HG02571 (cell line): ENCODE measurements around the gene RPL19.

Experiments used
- ATAC-seq: cut with Tn5 transposase; IDR thresholded peaks from one replicate; pipeline ENCODE4 v1.9.1; 2021; ENCODE audit warnings: mild to moderate bottlenecking, moderate library complexity; ENCODE audit not compliant: unreplicated experiment

Gene RPL19

DNA sequence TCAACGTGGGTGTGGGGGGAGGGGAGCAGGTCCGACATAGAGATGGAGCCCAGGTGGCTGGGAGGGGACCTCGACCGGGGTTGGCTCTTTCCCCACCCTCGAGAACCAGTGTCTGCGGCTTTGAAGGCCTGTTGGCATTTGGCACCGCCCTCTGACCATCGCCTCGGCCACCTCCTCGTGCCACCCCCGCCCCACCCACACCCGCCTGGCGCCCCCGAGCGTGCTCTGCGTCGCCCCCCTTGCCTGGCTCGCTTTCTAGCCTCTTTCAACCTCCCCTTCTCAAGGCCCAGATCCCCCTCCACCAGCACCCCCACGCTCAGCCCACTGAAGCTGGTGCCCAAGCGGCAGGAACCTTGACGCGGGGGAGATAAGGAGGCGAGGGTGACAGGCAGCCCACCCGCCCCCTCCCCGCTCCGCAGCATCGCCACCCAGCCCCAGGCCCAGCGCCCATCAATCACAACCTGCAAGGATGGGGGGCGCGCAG, 3.2 kb upstream of the RPL19 start:
- ATAC-seq: no peak

DNA sequence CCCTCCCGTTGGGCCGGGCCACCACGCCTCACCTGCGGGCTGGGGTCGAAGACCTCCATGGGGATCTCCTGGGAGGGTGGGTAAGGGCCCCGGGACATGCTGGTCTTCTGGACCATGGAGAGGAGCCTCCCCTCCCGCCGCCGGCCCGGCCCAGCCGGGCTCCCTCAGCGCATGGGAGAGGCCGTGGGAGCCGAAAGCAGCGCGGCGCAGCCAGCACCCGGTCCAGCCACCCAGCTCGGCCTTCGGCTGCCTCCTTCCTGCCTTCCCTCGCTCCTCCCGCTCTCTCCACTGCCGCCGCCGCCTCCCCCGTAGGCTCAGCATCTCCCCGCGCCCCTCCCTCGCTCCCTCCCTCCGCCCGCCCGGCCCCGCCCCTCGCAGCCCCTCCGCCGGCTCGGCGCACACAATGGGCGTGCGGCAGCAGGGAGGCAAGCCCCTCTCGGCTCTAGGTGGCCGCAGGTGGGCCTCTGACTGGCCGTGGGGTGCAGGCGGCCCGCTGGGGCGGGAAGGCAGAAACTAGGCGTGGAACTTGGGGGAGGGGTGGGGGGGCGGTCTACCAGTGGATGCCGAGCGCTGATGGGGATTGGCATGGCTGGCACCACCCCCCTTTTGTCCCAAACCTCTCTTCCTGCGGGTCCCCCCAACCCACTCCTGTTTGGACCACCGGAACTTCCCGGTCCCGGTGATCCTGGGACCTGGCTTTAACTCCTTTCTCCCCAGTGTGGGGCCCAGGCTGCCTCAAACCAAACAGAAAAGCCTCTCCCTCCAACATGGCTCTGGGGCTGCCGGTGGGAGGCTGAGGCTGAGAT, 2.5 kb upstream of the RPL19 start, which contains the start of gene CACNB1:
CACNB1 (minus strand) TSS at position 290 of the 806 bp plus-strand sequence; CDS start at position 116, 174 bp downstream.
- ATAC-seq: no peak

GRCh38 chr17:39198186-39198566, 1.9 kb upstream of the RPL19 start:
- ATAC-seq: no peak

DNA sequence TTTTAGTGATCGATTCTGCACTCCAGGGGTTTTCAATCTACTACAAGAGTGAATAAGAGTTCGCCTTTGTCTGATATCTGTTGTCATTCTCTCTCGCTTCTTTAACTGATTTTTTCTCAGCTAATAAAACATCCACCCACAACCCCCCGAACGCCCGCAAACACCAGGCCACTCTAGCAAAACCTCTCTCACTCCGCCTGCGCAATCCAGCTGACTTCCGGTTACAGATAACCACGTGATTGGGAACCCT, 338 bp upstream of the RPL19 start:
- ATAC-seq: peak; percentile 48

DNA sequence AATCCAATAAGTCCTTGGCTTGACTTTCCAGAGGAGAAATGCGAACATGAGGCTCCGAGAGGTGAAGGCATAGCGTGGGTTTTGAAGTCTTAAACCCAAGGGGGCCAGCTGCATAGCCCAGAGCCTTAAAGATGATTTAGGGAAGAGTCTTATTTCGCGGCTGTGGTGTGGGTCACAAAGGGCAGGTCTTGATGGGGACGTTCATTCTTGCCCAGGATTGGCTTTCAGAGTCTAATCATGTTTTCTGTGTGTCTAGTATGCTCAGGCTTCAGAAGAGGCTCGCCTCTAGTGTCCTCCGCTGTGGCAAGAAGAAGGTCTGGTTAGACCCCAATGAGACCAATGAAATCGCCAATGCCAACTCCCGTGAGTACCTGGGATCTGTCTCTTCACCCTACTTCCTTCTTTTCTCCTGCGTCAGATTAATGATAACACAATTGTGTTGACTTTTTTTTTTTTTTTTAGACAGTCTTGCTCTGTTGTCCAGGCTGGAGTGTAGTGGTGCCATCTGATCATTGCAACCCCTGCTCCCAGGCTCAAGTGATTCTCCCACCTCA, 951 bp downstream of the RPL19 start:
- ATAC-seq: no peak

- ATAC-seq: no peak
These were observed 4.2 kb downstream of the RPL19 start for GRCh38 chr17:39204245-39204644.

DNA sequence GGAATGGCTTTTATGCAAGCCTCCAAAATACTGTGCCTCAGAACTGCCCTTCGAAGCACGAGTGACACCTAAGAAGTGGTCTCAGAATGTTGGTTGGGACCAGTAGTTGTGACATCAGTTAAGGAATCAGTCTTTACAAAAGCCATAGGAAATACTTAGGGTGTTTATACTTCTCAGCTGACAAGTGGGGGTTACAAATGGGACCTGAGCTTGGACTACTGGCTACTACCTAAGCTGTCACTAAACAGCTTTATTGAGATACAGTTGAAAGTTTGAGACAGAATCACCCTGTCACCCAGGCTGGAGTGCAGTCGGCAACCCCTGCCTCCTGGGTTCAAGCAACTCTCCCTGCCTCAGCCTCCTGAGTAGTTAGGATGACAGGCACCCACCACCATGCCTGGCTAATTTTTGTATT, 5.0 kb downstream of the RPL19 start:
- no peak for ATAC-seq

DNA sequence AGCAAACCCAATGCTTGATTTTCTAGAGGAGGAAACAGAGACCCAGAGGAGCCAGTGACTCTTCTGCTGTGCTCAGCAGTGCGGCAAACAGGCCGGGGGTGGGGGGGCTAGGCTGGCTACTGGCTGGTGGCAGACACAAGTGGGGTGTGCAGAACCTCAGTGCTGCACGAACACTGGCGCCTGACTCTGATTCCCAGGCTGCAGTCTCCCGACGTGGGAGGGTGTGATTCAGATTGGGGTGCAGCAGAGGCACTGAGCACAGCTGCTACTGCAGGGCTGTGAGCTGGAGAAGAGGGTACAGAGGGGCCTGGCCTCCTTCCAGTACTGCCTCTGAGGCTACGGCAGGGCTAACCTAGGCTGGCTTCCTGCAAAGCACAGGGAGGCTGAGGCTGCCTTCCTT, 8.1 kb downstream of the RPL19 start:
- ATAC-seq: no peak

- ATAC-seq: no peak
These were observed 8.8 kb downstream of the RPL19 start for GRCh38 chr17:39208893-39209292.

GRCh38 chr17:39209317-39210092, 9.4 kb downstream of the RPL19 start:
- ATAC-seq: no peak

DNA sequence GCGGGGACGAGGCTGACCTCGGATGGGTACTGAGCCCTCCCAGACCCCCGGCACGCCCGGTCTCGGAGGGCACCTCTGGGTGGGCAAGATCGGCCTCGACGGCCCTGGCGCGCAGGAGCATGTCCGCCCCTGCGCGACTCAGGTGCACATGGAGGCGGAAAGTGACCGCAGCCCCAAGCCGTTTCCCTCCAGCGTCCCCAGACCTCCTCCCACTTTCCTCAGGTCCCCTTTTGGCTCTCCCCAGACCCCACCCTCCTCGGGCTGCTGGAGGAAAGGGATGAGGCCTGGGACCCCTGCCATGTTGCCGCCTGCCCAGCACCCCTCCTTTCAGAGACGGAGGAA, 10.0 kb downstream of the RPL19 start:
- no peak for ATAC-seq

GRCh38 chr17:39212195-39212810, 12.2 kb downstream of the RPL19 start:
- no peak for ATAC-seq

DNA sequence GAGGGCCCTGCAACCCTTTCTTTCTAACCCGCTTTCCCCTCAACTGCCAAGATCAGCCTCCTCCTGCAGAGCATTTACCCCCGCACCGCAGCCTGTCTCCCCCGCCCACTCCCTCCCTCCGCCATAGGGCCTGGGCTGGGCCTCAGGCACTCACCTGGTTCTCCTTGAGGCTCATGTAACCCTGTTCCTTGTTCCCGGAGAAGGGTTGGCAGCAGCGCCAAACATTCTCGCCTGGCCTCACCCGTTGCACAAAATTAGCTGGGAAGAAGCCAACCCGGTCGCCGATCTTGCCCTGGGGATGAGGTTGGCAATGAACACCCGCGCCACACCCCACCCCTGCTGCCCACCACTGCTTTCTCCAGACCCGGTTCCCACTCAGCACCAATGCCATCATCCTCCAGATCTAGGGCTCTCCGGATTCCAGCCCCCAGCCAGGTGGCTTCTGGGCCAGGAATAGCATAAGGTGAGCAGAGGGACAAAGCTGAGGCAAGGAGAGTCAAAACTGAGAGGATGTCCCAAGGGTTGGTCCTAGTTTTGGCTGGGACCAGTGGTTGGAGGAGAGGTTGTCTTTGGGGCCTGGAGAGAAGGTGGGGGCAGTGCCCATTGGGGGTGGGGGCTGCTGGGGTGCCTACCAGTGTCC, 12.9 kb downstream of the RPL19 start:
- no peak for ATAC-seq

DNA sequence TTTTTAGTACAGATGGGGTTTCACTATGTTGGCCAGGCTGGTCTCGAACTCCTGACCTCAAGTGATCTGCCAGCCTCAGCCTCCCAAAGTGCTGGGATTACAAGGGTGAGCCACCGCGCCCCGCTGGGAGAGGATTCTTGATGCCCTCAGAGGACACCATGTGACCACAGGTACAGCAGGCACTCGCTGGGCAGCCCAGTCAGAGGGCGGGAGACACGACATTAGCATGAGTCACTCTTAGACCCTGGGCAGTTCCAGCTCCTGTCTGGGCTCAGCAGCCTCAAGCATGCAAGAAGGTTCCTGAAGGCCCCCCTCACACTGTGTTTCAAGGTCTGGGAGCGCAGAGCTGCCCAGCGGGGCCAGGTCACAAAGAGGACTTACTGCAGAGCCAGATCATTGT, 13.8 kb downstream of the RPL19 start:
- ATAC-seq: no peak

GRCh38 chr17:39217734-39218369, 17.8 kb downstream of the RPL19 start:
- ATAC-seq: no peak

DNA sequence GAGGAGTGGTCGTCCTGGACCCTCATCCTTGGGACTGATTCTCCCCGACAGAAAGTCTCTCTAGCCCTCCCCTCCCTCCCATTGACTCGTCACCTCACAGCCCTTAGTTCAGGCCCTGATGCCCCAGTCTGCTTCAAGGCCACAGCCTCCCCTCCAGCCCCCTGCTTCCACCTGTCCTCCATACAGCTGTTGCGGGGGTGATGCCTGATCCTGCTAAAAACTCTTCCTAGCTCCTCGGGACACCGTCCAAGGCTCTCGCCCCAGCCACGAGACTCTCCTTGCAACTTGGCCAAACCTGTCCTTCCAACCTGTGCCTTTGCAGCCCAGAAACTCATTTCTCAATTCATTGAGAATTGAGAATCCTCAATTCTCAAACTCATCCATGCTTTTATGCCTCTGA, 18.8 kb downstream of the RPL19 start:
- ATAC-seq: no peak

DNA sequence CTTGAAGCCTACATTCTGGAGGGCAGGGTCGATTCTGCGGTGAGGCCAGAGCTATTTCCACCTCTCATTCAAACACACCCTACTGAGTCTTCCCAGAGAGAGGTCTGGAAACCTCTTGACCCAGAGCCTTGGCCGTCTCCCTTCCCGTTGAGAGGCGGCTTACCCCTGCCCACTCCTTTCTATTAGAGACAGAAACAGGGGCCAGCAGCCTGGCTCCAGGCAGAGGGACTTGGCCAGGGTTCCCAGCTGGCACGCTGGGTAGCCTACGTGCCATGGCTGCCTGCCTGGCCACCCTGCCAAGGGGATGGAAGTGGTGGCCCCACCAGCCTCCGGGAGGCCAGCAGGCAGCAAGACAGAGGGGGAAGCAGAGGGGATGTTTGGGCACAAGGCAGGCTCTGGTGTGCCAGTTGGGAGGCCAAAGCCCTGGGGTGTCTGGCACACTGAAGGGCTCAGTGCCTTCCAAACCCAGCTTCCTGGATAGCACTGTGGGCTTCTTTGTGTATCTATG, 19.6 kb downstream of the RPL19 start:
- ATAC-seq: no peak

DNA sequence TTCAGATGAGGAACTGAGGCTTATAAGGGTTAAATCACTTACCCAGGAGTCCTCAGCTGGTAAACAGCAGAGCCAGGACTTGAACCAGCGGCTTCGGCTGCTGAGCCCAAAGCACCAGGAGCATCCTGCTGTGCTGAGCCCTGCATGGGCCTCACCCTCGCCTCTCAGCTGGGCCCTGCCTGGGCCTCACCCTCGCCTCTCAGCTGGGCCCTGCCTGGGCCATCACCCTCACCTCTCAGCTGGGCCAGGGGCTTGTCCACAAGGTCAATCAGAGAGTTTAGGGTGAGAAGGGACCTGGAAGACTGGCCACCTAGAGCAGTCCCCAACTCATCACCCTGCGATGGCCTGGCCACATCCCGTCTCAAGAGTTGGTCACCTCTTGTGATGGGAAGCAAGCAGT, 21.5 kb downstream of the RPL19 start:
- ATAC-seq: no peak

GRCh38 chr17:39222151-39222550, 22.1 kb downstream of the RPL19 start:
- no peak for ATAC-seq
